Measurements from ENCODE around the gene TIMP1.
"Not testable (repeated sequence)": the region's sequence is repeated elsewhere in the genome, so short reads cannot be mapped to it uniquely, and the experiment has no call there.

Gene TIMP1

DNA sequence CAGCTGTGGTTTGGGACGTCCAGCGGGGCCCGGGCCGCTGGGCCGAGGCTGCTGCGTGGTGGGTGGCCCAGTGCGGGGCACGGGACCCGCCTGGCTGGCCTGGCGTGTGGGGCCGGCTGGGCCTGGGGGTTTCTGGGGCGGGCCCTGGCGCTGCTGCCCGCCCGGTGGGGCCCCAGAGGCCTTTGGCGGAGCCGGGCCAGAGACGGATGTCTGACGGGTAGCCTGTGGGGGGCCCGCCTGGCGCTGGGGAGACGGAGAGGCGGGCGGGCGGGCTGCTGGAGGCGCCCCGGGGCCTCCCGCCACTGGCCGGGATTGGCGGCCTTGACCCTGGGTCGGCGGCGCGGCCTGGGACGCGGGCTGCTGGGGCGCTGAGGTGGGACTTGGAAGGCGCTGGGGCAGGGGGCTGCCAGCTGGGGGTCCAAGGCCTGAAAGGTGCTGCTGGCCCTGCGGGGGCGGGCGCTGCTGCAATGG is 8.1 kb upstream of the TIMP1 start:
- no peak for DNase-seq

DNA sequence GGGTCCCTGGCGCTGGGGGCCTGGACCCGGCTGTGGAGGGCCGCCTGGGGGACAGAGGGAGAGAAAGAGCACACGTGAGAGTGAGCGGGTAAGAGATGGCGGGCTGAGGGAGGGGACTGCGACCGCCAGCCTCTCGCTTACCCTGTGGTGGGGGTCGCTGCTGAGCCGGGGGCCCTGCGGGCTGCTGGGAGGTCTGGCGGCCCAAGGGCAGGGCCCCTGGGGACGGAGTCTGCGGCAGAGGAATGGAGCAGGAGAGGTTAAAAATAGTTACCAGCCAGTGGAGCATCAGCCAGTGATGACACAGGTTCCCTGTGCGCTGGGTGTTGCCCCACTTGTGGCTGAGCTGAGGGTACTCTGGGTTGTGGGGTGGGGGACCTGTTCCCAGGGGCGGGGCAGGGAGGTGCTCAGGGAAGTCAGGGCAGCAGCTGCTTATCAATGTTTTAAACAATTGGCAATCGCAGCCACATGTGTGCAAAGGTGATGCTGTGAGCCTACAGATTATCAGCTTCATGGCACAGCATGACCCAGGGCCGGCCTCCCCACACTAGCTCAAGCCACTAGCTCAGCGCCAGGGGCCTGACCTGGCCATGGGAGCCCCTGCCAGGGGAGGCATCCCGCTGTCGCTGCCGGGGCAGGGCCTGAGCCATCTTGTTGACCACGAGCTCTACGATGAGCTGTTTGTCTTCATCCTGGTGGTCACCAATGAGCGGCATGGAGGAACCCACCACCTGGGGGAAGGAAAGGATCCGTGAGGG is 7.5 kb upstream of the TIMP1 start:
- no peak for DNase-seq

DNA sequence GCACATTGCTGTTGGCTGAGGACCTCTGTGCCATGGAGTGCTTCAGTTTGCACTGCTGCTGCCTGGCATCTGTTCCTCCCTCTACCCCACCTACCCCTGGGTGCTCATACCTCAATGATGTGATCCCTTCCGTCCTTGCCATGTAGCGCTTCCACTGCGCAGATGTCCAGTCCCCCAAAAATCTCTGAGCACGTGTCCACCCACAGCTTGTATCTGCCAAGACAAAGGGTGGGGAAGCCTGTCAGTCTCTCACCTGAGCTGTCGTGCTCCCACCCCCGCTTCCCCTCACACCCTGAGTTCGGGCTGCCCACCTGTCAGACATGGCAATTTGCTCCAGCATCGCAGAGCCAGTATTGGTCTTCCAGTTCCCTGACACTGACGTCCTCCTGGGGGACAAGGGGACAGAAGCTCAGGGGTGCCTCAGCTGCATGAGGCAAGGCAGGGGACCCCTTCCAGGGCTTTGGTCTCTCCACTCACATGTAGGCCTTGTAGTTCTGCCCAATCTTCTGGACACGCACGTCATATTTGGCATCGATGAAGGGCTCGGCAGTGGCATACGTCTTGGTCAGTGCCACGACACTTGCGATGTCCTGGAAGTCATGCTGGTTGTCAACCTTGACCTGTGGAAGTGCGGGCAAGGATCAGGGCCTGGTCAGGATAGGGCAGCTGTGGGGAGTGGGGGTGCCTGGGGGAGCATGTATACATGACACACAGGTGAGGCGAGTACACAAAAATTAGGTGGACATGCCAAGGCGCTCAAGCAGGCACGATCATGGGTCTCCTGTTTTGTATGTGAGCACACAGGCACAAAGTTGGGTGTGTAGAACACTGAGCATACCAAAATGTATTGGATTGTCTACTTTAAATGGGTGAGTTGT is 6.0 kb upstream of the TIMP1 start:
- DNase-seq = no peak

DNA sequence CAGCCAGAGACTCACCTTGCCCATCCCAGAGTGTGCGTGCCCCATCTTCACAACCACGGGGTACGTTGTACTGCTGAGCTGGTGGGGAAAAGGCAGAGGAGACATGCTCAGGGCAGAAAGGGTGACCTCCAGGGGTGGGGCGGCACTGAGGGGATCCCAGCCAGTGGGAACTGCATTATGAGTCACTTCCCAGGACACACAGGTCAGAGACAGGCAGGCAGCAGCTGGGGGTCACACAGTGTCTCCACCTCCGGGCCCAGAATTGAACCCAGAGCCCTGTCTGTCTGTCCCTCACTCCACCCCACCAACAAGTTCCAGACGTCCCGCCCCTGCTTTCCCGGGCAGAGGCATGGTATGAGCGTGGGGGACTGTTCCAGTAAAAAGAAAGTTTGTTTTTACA is 4.8 kb upstream of the TIMP1 start:
- DNase-seq = no peak

DNA sequence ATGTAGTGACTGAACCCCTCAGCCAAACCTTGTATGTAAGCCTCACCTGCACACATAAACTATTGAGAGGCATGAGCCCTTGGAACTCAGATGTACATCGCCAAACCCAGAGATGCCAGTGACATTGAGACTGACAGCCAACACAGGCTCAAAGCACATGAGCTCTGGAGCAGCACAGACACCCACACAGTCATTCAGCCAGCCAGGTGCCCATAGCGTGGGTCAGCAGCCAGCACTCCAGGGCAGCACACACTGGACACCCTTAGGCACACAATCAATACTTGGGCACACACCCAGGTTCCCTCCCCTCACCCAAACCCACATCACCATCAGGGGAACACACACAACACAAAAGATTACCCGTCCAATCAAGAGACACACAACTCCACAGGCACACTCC is 4.3 kb upstream of the TIMP1 start:
- DNase-seq = no peak

DNA sequence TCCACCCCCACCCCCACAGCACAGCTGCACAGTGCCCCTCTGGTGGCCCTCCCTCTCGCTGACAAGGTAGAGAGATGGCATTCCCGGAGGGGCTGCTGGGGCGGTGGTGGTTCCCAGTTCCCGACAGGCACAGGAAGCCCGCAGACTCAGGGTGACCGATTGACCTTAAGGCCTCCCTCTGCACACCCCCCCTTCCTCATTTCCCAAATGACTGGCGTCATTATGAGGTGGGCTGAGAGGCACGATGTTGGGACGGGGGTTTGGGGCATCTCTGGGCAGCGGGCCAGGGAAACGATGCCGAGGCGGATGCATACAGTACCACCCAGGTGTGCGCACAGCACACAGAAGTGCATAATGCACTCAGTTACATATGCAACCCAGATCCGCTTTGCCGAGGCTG is 3.5 kb upstream of the TIMP1 start:
- no peak for DNase-seq

DNA sequence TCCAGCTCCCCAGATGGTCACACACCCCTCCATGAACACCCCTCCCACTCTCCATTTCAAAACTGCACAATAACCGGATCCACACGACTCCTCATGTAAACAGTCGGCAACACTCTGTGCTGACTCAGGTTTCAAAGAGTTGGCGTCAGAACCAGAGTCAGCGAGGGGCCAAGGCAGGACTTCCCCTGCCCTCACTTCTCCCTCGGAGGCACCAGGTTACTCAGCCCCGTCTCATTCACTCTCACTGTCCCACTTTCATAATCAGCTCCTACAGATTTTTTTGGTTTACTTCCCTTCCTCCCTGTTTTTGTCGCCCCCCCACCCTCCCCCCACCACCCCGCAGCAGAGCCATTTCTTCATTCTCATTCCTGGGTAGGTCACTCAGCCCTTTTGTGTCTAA is 2.7 kb upstream of the TIMP1 start:
- DNase-seq = peak; percentile 77

DNA sequence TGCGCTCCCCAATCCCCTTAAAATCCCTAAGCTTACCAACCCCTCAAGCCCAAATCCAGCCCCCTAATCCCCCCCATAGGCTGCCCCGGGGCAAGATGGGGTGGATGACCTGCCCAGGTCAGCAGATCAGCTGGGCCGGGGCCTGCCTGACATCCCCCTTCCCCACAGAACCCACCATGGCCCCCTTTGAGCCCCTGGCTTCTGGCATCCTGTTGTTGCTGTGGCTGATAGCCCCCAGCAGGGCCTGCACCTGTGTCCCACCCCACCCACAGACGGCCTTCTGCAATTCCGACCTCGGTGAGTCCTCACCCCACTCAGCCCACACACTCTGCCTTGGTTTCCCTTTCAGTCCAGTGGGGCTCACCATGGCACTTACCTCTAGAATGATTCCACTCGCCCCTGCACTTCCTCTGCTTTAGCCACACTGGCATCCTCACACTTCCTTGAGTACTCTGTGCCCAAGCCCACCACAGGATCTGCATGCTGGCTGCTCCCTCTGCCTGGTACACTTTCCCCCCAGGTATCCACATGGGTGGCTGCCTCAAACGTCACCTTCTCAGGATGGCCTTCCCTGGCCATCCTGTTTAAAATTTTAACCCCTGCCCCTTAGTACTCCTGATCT is 1.1 kb downstream of the TIMP1 start:
- DNase-seq = no peak

DNA sequence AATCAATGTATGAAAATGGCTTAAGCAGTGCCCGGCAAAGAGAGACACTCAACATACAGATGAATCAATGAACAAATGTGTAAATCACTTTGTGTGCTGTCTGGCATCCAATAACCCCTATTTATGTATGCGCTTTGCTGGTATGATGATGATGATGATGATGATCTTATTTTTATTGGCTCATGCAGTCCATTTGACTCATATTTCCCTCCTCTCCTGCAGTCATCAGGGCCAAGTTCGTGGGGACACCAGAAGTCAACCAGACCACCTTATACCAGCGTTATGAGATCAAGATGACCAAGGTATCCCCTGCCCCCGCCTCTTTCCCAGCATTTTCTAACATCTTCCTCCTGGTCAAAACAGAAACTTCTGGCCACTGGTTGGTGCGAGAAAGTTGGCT is 2.5 kb downstream of the TIMP1 start:
- no peak for DNase-seq

DNA sequence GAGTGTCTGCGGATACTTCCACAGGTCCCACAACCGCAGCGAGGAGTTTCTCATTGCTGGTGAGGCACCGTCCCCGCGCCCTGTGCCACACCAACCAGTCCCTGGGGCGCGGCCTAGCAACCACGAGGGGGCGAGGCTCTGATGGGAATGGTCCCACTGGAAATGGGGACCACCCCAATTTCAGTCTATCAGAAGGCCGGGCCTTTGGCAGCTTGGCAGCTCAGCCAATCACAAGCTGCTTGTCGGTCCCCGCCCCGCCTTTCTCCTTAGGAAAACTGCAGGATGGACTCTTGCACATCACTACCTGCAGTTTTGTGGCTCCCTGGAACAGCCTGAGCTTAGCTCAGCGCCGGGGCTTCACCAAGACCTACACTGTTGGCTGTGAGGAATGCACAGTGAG is 3.0 kb downstream of the TIMP1 start:
- DNase-seq = no peak

DNA sequence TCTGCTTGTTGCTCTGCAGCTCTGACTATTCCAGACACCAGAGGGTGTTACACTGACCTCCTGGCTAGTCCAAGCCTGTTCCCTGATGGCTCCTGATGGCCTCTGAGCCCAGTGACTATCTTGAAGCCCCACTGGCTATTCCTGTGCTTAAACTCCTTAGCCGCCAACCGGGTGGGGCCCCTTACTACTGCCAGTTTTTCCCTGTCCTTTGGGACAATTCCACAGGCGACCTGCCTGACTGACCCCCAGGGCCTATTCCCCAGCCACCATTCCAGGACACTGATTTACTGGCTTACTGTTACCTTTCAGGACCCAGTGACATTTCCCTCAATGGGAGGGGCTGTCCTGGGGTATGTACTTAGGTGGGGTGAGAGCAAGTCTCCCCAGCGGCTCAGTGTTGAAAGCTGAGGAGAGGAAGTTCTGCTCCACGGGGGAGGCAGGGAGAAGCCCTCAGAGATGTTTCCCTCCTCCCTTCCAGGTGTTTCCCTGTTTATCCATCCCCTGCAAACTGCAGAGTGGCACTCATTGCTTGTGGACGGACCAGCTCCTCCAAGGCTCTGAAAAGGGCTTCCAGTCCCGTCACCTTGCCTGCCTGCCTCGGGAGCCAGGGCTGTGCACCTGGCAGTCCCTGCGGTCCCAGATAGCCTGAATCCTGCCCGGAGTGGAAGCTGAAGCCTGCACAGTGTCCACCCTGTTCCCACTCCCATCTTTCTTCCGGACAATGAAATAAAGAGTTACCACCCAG is 4.0 kb downstream of the TIMP1 start:
- DNase-seq = no peak

DNA sequence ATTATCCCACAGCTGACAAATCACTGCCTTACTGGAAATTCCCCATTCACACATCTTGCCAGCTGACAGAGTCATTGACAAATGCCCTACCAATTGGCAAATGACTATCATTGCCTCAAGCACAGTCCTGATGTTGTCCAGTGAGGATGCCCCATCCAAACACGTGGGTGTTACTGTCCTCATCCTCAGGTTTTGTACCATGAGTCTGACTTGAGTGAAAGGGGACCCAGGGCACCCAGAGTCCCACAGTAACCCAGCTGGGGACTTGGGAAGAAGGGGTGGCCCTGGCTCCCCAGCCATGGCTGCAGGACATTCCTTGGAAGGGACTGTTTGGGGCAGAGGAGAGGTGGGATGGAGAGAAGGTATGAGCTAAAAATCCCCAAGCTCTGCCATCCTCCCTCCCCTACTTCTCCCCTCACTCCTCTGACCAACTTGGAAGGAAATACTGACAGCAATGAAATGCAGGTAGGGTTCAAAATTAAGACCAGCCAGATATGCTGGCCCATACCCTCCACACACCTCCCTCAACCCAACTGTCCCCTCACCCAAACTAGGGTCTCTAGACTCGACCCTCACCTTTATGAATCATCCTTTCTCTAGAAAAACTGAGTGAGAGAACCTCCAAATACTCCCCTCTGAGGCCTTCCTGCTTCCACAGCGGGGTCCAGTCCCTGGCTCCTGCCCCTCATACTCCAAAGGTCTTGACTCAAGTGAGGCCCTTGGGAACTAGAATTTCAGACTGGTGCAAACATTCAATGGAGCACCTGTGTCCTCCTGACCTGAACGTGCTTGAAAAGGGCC is 5.1 kb downstream of the TIMP1 start:
- DNase-seq = no peak

DNA sequence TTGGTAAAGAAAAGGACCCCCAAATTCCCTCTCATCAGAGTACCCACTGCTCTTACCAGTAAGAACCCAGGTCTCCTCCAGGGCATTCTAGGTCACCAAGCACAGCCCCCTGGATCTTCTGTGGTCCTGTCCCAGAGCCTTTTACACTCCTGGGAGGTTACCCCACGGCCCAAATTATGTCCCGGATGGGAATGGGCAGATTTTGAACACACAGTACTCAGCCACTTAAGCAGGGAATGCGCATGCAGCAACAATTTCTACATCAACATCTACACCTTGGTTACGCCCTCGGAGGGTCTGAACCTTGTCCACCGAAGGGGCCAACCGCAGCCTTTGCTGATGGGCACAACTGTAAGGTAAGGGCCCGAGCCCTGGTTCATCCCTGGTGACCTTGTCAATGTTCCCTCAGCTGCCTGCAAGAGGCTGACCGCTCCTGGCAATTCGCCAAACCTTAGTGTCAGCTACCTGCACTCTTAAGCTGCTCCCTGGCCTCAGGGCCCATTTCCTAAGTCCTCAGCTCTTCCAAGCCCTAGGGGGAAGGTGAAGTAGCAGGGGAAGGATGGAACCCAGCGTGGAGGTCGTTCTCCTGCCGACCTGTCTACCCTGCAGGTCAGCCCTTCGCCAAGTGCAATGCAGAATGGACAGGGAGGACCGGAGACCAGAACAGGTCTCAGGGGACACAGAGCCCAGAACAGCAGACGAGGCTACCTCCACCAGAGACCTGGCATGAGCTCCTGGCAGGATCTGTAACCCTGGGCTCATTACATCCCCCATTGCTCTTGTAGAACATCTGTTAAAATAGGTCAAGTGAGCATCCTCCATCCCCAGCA is 5.9 kb downstream of the TIMP1 start:
- no peak for DNase-seq

DNA sequence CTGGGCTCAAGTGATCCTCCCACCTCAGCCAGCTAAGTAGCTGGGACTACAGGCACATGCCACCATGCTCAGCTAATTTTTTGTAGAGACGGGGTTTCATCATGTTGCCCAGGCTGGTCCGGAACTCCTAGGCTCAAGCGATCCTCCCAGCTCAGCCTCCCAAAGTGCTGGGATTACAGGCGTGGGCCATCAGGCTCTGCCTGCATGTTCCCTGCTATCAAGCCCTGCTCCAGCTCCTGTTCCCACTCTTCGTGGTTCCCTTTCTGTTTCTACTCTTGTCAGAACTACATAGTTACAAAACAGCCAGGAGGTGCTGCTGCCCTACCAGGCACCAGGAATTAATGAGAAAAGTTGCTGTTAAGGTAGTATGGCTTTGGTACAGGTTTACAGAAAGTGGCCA is 8.7 kb downstream of the TIMP1 start:
- no peak for DNase-seq

DNA sequence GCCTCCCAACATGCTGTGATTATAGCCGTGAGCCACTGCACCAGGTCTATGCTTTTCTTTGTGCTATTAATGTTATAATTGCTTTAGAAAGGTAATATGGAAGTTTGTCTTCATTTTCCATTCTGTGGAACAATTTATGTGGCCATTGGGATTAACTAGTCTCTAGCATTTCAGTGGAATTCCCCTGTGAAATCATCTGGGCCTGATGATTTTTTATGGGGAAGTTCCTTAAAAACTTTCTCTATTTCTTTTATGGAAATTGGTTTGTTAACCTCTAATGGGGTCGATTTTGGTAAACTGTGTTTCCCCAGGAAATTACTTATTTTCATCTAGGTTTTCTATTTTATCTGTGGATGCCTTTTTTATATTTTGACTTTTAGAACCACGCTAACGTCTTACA is 11.3 kb downstream of the TIMP1 start:
- no peak for DNase-seq

DNA sequence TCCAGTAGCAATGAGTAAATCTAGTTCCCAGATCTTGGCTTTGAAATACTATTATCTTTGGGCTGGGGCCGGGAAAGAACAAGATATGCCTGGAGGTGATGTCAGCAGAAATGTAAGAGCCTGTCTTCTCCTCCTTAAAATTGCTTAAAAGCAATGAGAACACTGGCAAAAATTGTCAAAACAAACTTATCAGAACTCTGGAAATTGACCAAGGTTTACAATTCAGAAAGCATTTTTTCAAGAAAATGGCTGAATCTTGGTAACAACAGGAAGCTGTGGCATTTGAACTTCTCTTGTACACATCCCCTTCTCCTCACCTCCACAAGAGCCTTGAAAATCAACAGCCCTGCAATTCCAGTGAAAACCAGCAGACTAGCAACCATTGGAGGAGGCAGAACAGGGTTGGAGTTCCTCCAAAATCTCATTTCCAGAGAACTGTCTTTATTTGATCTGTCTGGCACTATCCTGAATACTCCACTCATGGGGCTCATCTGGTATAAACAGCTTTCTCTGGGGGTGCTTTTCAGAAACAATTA is 13.5 kb downstream of the TIMP1 start:
- no peak for DNase-seq

DNA sequence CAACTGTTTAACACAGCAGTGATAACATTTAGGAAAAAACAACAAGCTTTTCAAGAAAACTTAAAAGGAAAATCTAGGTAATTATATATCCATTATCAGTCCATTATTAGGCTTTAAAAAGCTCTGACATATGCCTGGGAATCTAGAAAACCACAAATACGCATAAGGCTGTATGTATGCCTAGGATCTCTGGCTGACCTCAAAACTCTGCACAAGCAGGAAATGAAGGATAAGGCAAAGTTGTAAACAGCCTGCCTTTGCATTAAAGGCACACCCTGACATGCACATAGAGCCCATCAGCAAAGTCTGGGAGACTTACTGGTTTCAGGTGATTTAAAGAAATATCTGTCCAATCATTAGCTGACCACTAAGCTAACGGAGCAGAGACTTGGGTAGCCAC is 14.0 kb downstream of the TIMP1 start:
- no peak for DNase-seq

DNA sequence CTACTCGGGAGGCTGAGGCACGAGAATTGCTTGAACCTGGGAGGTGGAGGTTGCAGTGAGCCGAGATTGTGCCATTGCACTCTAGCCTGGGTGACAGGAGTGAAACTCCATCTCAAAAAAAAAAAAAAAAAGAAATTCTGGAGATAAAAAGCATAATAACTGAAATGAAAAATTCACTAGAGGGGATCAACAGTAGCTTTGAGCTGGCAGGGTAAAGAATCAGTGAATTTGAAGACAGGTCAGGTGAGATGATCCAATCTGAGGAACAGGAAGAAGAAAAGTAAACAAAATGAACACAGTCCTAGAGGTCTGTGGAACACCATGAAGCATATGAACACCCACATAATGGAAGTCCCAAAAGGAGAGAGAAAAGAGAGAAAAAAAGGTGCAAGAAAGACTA is 15.0 kb downstream of the TIMP1 start:
- no peak for DNase-seq

DNA sequence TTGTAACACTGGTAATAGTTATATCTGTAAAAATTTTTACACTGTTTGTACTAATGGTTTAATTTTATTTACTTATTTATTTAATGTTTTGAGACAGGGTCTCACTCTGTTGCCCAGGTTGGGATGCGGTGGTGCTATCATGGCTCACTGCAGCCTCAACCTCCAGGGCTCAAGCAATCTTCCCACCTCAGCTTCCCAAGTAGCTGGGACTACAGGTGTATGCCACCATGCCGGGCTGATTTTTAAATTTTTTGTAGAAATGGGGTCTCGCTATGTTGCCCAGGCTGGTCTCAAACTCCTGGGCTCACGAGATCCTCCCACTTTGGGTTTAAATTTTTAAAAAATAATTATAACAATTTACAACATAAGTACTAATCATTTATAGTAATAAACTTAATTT is 20.9 kb downstream of the TIMP1 start:
- DNase-seq = not testable (repeated sequence)

DNA sequence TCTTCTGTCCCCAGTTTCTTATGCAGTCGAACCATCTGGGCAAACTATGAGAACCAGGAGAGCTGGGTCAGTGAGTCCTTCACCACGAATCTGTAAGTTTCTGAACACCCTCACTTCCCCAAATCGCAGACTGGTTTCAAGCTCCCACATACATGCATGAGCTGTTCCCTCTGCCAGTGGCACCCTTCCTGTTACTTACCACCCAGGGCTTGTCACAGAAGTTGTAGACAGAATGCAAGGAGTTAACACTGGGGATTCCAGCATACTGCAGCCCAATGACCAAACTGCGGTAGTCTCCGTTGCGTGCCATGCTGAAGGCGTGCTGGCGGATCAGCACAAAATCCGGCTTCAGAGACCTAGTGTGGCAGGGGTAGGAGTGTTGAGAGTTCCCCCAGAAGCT is 22.8 kb downstream of the TIMP1 start:
- DNase-seq = no peak

DNA sequence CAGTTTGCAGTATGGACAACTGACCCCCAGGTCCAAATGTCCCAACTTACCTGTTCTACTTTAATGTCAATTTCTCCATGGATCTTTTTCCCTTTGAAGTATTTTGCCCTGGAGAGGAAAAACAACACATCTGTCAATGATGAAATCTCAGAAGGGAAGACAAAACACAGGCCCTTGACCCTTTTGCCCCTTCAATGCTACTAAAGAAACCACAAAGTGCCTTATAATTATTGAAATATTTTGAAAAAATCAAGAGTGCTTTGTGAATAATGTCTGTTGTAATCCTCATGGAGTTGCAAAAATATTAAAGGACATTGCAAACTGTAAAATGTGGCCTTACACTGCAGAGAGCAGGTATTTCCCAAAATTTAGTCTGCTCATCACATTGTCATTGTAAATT is 24.9 kb downstream of the TIMP1 start:
- DNase-seq = no peak

Data from activated CD4-positive, alpha-beta T cell treated with anti-CD3 and anti-CD28 coated beads, Interleukin-2, amount 50 U/mL, for 16 hours (primary cell).